ENCODE measurements around the gene CACNA1D.

The CACNA1D gene

DNA sequence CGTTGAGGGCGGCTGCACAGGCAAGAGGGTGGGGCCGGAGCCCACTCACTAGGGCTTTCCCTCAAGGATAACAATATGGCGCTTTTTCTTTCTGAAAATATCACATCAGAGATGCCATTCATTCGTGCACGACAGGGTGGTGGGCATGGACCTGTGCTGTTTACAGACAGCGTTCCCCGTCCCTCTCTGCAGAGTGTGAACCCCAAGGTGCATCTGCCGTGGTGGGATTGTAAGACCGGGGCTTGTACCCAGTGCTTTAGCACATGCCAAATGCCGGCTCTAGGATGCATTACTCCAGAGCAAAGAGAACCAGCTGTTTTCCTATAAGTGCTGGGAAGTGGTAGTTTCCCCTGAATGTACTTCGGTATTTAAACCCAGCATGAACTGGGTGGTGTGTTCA, 314.9 kb downstream of the CACNA1D start:
- H3K36me3 Mint-ChIP-seq (ENCODE audit: low read depth) = no peaks in the 10 kb centered on the region
- peaks cover 24% of the 10 kb centered on the region for H3K4me1 Mint-ChIP-seq
- TF ChIP-seq, protein P1, sequence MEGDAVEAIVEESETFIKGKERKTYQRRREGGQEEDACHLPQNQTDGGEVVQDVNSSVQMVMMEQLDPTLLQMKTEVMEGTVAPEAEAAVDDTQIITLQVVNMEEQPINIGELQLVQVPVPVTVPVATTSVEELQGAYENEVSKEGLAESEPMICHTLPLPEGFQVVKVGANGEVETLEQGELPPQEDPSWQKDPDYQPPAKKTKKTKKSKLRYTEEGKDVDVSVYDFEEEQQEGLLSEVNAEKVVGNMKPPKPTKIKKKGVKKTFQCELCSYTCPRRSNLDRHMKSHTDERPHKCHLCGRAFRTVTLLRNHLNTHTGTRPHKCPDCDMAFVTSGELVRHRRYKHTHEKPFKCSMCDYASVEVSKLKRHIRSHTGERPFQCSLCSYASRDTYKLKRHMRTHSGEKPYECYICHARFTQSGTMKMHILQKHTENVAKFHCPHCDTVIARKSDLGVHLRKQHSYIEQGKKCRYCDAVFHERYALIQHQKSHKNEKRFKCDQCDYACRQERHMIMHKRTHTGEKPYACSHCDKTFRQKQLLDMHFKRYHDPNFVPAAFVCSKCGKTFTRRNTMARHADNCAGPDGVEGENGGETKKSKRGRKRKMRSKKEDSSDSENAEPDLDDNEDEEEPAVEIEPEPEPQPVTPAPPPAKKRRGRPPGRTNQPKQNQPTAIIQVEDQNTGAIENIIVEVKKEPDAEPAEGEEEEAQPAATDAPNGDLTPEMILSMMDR (IDR thresholded peaks at IDR 0.05; ENCODE audit: unreplicated experiment in 3 of 3) = no peak
- no peak overlapping the region for H3K4me3 Mint-ChIP-seq
- H3K9me3 Mint-ChIP-seq = no peaks in the 10 kb centered on the region
- peaks cover 3% of the 10 kb centered on the region for H3K27me3 Mint-ChIP-seq (ENCODE audit: low read depth)
- no peak overlapping the region for H3K27ac Mint-ChIP-seq

DNA sequence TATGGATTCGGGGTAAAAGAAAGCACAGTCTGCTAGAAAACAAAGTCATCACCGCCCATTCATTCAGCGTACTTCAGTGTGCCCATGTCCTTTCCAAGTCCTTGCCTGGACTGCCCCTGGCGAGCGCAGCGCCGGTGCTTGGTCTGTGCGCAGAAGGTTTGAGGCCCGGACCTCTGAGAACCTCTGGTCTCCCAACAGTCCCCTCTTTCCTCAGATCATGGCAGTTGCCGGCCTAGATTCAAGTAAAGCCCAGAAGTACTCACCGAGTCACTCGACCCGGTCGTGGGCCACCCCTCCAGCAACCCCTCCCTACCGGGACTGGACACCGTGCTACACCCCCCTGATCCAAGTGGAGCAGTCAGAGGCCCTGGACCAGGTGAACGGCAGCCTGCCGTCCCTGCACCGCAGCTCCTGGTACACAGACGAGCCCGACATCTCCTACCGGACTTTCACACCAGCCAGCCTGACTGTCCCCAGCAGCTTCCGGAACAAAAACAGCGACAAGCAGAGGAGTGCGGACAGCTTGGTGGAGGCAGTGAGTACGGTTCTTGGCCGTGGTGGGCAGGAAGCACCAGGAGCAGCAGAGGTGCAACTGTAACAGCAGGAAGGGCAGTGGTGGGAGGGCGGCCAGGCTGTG, 315.5 kb downstream of the CACNA1D start:
- H3K36me3 Mint-ChIP-seq (ENCODE audit: low read depth) = no peaks in the 10 kb centered on the region
- H3K27ac Mint-ChIP-seq = no peak overlapping the region
- peaks cover 20% of the 10 kb centered on the region for H3K4me1 Mint-ChIP-seq
- TF ChIP-seq, protein P1 (IDR thresholded peaks at IDR 0.05; ENCODE audit: unreplicated experiment in 3 of 3) = no peak
- no peaks in the 10 kb centered on the region for H3K9me3 Mint-ChIP-seq
- no peak overlapping the region for H3K4me3 Mint-ChIP-seq
- peaks cover 3% of the 10 kb centered on the region for H3K27me3 Mint-ChIP-seq (ENCODE audit: low read depth)

- Mint-ChIP-seq H3K36me3 (ENCODE audit: low read depth) (no peaks in the 10 kb centered on the region), H3K27ac (no peak overlapping the region), H3K4me1 (peaks cover 14% of the 10 kb centered on the region), H3K9me3 (no peaks in the 10 kb centered on the region), H3K4me3 (no peak overlapping the region), H3K27me3 (ENCODE audit: low read depth) (no peaks in the 10 kb centered on the region)
- TF ChIP-seq, protein P1 (IDR thresholded peaks at IDR 0.05; ENCODE audit: unreplicated experiment in 3 of 3) = no peak
Measured at GRCh38 chr3:53811143-53811927, 316.9 kb downstream of the CACNA1D start.

DNA sequence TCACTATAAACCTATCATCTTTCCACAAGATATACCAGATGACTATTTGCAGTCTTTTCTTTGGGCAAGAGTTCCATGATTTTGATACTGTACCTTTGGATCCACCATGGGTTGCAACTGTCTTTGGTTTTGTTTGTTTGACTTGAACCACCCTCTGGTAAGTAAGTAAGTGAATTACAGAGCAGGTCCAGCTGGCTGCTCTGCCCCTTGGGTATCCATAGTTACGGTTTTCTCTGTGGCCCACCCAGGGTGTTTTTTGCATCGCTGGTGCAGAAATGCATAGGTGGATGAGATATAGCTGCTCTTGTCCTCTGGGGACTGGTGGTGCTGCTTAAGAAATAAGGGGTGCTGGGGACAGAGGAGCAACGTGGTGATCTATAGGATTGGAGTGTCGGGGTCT, 318.0 kb downstream of the CACNA1D start:
- no peak overlapping the region for H3K4me3 Mint-ChIP-seq
- TF ChIP-seq, protein P1 (IDR thresholded peaks at IDR 0.05; ENCODE audit: unreplicated experiment in 3 of 3) = no peak
- no peaks in the 10 kb centered on the region for H3K27me3 Mint-ChIP-seq (ENCODE audit: low read depth)
- H3K4me1 Mint-ChIP-seq = peaks cover 3% of the 10 kb centered on the region
- no peak overlapping the region for H3K27ac Mint-ChIP-seq
- H3K9me3 Mint-ChIP-seq = no peaks in the 10 kb centered on the region
- H3K36me3 Mint-ChIP-seq (ENCODE audit: low read depth) = no peaks in the 10 kb centered on the region

DNA sequence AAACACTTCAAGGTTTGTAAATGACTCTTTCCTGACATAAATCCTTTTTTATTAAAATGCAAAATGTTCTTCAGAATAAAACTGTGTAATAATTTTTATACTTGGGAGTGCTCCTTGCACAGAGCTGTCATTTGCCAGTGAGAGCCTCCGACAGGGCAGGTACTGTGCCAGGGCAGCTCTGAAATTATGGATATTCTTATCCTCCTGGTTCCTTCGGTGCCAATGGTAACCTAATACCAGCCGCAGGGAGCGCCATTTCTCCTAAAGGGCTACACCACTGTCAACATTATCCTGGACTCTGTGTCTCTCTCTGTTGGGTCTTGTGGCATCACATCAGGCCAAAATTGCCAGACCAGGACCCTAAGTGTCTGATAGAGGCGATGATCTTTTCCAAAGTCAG, 318.8 kb downstream of the CACNA1D start:
- no peak overlapping the region for H3K27ac Mint-ChIP-seq
- H3K36me3 Mint-ChIP-seq (ENCODE audit: low read depth) = no peaks in the 10 kb centered on the region

More for the DNA sequence above, 318.8 kb downstream of the CACNA1D start:
- Mint-ChIP-seq H3K4me3 (no peak overlapping the region), H3K27me3 (ENCODE audit: low read depth) (no peaks in the 10 kb centered on the region), H3K4me1 (no peaks in the 10 kb centered on the region), H3K9me3 (no peaks in the 10 kb centered on the region)
- TF ChIP-seq, protein P1 (IDR thresholded peaks at IDR 0.05; ENCODE audit: unreplicated experiment in 3 of 3) = no peak
